ENCODE measurements around the gene C19orf12. TPM values are rescaled to one million over a fixed set of nuclear protein-coding genes. Genes with fewer than 3 reads are reported as not detected.

Gene C19orf12
- total and polyA plus RNA-seq, 2 experiments from 2014 or later, result 11.4 to 17.2 TPM

DNA sequence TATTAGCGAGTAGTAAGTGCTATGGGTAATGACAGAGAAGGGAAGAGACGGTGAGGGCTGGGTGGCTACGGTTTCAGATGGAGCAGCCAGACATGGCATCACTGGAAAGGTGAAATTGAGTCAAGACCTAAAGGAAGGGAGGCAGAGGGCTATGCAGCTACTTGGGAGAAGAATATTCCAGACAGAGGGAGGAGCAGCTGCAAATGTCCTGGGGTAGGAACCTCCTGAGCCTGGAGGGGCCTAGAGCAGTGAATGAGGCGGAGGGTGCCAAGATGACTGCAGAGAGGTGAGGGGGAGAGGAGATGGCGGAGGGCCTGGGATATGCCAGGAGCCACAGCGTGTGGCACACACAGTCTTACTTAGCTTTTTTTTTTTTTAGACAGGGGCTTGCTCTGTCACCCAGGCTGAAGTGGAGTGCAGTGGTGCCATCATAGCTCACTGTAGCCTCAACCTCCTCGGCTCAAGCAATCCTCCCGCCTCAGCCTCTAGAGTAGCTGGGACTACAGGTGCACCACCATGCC, 28.7 kb downstream of the C19orf12 start (continued):
- TF ChIP-seq, protein P1, sequence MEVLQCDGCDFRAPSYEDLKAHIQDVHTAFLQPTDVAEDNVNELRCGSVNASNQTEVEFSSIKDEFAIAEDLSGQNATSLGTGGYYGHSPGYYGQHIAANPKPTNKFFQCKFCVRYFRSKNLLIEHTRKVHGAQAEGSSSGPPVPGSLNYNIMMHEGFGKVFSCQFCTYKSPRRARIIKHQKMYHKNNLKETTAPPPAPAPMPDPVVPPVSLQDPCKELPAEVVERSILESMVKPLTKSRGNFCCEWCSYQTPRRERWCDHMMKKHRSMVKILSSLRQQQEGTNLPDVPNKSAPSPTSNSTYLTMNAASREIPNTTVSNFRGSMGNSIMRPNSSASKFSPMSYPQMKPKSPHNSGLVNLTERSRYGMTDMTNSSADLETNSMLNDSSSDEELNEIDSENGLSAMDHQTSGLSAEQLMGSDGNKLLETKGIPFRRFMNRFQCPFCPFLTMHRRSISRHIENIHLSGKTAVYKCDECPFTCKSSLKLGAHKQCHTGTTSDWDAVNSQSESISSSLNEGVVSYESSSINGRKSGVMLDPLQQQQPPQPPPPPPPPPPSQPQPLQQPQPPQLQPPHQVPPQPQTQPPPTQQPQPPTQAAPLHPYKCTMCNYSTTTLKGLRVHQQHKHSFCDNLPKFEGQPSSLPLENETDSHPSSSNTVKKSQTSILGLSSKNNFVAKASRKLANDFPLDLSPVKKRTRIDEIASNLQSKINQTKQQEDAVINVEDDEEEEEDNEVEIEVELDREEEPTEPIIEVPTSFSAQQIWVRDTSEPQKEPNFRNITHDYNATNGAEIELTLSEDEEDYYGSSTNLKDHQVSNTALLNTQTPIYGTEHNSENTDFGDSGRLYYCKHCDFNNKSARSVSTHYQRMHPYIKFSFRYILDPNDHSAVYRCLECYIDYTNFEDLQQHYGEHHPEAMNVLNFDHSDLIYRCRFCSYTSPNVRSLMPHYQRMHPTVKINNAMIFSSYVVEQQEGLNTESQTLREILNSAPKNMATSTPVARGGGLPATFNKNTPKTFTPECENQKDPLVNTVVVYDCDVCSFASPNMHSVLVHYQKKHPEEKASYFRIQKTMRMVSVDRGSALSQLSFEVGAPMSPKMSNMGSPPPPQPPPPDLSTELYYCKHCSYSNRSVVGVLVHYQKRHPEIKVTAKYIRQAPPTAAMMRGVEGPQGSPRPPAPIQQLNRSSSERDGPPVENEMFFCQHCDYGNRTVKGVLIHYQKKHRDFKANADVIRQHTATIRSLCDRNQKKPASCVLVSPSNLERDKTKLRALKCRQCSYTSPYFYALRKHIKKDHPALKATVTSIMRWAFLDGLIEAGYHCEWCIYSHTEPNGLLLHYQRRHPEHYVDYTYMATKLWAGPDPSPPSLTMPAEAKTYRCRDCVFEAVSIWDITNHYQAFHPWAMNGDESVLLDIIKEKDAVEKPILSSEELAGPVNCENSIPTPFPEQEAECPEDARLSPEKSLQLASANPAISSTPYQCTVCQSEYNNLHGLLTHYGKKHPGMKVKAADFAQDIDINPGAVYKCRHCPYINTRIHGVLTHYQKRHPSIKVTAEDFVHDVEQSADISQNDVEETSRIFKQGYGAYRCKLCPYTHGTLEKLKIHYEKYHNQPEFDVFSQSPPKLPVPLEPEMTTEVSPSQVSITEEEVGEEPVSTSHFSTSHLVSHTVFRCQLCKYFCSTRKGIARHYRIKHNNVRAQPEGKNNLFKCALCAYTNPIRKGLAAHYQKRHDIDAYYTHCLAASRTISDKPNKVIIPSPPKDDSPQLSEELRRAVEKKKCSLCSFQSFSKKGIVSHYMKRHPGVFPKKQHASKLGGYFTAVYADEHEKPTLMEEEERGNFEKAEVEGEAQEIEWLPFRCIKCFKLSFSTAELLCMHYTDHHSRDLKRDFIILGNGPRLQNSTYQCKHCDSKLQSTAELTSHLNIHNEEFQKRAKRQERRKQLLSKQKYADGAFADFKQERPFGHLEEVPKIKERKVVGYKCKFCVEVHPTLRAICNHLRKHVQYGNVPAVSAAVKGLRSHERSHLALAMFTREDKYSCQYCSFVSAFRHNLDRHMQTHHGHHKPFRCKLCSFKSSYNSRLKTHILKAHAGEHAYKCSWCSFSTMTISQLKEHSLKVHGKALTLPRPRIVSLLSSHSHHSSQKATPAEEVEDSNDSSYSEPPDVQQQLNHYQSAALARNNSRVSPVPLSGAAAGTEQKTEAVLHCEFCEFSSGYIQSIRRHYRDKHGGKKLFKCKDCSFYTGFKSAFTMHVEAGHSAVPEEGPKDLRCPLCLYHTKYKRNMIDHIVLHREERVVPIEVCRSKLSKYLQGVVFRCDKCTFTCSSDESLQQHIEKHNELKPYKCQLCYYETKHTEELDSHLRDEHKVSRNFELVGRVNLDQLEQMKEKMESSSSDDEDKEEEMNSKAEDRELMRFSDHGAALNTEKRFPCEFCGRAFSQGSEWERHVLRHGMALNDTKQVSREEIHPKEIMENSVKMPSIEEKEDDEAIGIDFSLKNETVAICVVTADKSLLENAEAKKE (CRISPR knock-in tag; IDR thresholded peaks at IDR 0.05), result no peak
- TF ChIP-seq JUNB (IDR thresholded peaks at IDR 0.05; ENCODE audit: unreplicated experiment) (no peak), ZNF114 (CRISPR knock-in tag; IDR thresholded peaks at IDR 0.05) (no peak), EZH2phosphoT487 (IDR thresholded peaks at IDR 0.05; ENCODE audit: unreplicated experiment) (no peak), NANOG (IDR thresholded peaks at IDR 0.05; ENCODE audit: borderline replicate concordance) (no peak)

DNA sequence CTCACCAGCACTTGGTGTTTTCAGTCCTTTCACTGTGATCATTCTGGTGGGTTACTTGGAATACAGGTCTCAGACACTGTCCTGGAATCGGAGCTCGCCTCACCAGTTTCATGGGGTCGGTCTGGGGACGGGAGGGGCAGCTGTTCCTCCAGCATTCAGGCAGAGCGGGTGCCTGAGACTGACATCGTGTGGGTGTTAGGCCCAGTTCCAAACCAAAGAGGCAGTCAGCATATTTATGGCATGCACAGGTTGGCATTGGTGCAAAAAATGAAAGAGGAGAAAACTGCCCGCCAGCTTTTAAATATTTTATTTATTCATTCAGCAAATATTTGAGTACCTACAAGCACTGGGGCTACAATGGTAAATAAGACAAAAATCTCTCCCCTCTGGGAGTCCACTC, 29.7 kb downstream of the C19orf12 start:
- H3K4me3 Mint-ChIP-seq, result no peak overlapping the region
- H3K79me2 ChIP-seq (replicated peaks; ENCODE audit: insufficient read depth), result no peaks in the 10 kb centered on the region
- peak overlapping the region; percentile 60; the same call in 1 of the 2 replicates for H3K27ac Mint-ChIP-seq
- H4K20me1 ChIP-seq (replicated peaks; ENCODE audit: insufficient read depth), result no peaks in the 10 kb centered on the region
- ATAC-seq (no peak), DNase-seq (ENCODE audit: low spot score) (no peak)
- no peak overlapping the region for H3K4me3 ChIP-seq
- H3K36me3 ChIP-seq (ENCODE audit: insufficient read depth), result no peaks in the 10 kb centered on the region
- peaks cover 4% of the 10 kb centered on the region for H3K4me1 Mint-ChIP-seq
- no peak overlapping the region for H3K4me2 ChIP-seq
- peaks cover 5% of the 10 kb centered on the region; the same call in 1 of the 2 replicates for H3K9me2 ChIP-seq (ENCODE audit: insufficient read depth)
- peaks cover 8% of the 10 kb centered on the region for H3K36me3 Mint-ChIP-seq (ENCODE audit: low read depth)
- peaks cover 6% of the 10 kb centered on the region for H3K27me3 Mint-ChIP-seq (ENCODE audit: insufficient read depth, low read depth, poor library complexity)
- H3K9me3 Mint-ChIP-seq, result peaks cover 24% of the 10 kb centered on the region
- no peaks in the 10 kb centered on the region for H3F3A ChIP-seq (replicated peaks; ENCODE audit: low read depth)
- no peaks in the 10 kb centered on the region for H3K4me1 ChIP-seq (ENCODE audit: insufficient read depth)
- H2AFZ ChIP-seq, result no peak overlapping the region
- H3K27me3 ChIP-seq (ENCODE audit: insufficient read depth), result no peaks in the 10 kb centered on the region
- H3K27ac ChIP-seq (ENCODE audit: low read depth), result no peak overlapping the region
- TF ChIP-seq NANOG (IDR thresholded peaks at IDR 0.05; ENCODE audit: borderline replicate concordance) (no peak), POLR2AphosphoS5 (IDR thresholded peaks at IDR 0.05; ENCODE audit: low read depth) (no peak), ZNF331 (CRISPR knock-in tag; IDR thresholded peaks at IDR 0.05; ENCODE audit: low read depth) (no peak), JUNB (IDR thresholded peaks at IDR 0.05; ENCODE audit: unreplicated experiment) (no peak), EZH2phosphoT487 (IDR thresholded peaks at IDR 0.05; ENCODE audit: unreplicated experiment) (no peak), STAT1 (IDR thresholded peaks at IDR 0.05; ENCODE audit: unreplicated experiment) (no peak), ZNF114 (CRISPR knock-in tag; IDR thresholded peaks at IDR 0.05) (no peak), CREB1 (CRISPR knock-in tag; IDR thresholded peaks at IDR 0.05; ENCODE audit: low read depth) (no peak)
- TF ChIP-seq, protein P2, sequence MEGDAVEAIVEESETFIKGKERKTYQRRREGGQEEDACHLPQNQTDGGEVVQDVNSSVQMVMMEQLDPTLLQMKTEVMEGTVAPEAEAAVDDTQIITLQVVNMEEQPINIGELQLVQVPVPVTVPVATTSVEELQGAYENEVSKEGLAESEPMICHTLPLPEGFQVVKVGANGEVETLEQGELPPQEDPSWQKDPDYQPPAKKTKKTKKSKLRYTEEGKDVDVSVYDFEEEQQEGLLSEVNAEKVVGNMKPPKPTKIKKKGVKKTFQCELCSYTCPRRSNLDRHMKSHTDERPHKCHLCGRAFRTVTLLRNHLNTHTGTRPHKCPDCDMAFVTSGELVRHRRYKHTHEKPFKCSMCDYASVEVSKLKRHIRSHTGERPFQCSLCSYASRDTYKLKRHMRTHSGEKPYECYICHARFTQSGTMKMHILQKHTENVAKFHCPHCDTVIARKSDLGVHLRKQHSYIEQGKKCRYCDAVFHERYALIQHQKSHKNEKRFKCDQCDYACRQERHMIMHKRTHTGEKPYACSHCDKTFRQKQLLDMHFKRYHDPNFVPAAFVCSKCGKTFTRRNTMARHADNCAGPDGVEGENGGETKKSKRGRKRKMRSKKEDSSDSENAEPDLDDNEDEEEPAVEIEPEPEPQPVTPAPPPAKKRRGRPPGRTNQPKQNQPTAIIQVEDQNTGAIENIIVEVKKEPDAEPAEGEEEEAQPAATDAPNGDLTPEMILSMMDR (conservative IDR thresholded peaks at IDR 0.05; ENCODE audit: low read depth in 2 of 2), result no peak
- TF ChIP-seq, protein P3, sequence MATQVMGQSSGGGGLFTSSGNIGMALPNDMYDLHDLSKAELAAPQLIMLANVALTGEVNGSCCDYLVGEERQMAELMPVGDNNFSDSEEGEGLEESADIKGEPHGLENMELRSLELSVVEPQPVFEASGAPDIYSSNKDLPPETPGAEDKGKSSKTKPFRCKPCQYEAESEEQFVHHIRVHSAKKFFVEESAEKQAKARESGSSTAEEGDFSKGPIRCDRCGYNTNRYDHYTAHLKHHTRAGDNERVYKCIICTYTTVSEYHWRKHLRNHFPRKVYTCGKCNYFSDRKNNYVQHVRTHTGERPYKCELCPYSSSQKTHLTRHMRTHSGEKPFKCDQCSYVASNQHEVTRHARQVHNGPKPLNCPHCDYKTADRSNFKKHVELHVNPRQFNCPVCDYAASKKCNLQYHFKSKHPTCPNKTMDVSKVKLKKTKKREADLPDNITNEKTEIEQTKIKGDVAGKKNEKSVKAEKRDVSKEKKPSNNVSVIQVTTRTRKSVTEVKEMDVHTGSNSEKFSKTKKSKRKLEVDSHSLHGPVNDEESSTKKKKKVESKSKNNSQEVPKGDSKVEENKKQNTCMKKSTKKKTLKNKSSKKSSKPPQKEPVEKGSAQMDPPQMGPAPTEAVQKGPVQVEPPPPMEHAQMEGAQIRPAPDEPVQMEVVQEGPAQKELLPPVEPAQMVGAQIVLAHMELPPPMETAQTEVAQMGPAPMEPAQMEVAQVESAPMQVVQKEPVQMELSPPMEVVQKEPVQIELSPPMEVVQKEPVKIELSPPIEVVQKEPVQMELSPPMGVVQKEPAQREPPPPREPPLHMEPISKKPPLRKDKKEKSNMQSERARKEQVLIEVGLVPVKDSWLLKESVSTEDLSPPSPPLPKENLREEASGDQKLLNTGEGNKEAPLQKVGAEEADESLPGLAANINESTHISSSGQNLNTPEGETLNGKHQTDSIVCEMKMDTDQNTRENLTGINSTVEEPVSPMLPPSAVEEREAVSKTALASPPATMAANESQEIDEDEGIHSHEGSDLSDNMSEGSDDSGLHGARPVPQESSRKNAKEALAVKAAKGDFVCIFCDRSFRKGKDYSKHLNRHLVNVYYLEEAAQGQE (IDR thresholded peaks at IDR 0.05; ENCODE audit: unreplicated experiment), result no peak
- TF ChIP-seq, protein P4, sequence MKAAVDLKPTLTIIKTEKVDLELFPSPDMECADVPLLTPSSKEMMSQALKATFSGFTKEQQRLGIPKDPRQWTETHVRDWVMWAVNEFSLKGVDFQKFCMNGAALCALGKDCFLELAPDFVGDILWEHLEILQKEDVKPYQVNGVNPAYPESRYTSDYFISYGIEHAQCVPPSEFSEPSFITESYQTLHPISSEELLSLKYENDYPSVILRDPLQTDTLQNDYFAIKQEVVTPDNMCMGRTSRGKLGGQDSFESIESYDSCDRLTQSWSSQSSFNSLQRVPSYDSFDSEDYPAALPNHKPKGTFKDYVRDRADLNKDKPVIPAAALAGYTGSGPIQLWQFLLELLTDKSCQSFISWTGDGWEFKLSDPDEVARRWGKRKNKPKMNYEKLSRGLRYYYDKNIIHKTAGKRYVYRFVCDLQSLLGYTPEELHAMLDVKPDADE (IDR thresholded peaks at IDR 0.05), result no peak
